Mammary epithelial cell (primary cell): Measurements from ENCODE around the gene RBCK1.

Experiments
- EZH2 ChIP-seq: IDR thresholded peaks from 2 replicates; pipeline ENCODE4 v1.6.1; 2012; ENCODE audit warnings: low read length, inconsistent platforms, borderline replicate concordance
- TF ChIP-seq, protein P1 (sequence below), 2 donors: IDR thresholded peaks in 1 of 2; conservative IDR thresholded peaks in 1 of 2; 2 replicates each; pipeline ENCODE4 v1.5.1; 2011 to 2012; ENCODE audit warnings: inconsistent platforms in 2 of 2, low read length in 2 of 2, mild to moderate bottlenecking in 2 of 2, control low read depth in 1 of 2, low read depth in 1 of 2; ENCODE audit not compliant: insufficient read depth in 1 of 2; ENCODE audit errors: extremely low read depth in 1 of 2

- TF ChIP-seq, protein P1, sequence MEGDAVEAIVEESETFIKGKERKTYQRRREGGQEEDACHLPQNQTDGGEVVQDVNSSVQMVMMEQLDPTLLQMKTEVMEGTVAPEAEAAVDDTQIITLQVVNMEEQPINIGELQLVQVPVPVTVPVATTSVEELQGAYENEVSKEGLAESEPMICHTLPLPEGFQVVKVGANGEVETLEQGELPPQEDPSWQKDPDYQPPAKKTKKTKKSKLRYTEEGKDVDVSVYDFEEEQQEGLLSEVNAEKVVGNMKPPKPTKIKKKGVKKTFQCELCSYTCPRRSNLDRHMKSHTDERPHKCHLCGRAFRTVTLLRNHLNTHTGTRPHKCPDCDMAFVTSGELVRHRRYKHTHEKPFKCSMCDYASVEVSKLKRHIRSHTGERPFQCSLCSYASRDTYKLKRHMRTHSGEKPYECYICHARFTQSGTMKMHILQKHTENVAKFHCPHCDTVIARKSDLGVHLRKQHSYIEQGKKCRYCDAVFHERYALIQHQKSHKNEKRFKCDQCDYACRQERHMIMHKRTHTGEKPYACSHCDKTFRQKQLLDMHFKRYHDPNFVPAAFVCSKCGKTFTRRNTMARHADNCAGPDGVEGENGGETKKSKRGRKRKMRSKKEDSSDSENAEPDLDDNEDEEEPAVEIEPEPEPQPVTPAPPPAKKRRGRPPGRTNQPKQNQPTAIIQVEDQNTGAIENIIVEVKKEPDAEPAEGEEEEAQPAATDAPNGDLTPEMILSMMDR (conservative IDR thresholded peaks at IDR 0.05 in 1 of 2, IDR thresholded peaks at IDR 0.05 in 1 of 2; ENCODE audit: extremely low read depth in 1 of 2, insufficient read depth in 1 of 2, low read depth in 1 of 2, low read length in 2 of 2) = no peak
- no peak for TF ChIP-seq EZH2
These were observed 37.6 kb downstream of the RBCK1 start for GRCh38 chr20:445514-446336.
